GM23248 (cell line): ENCODE results near the gene NPM1.

Source experiments
- EZH2 ChIP-seq: fragments of 200-600 bp; sonication (generic); IDR thresholded peaks from 2 replicates; pipeline ENCODE4 v1.6.1; 2018; ENCODE audit warnings: antibody characterized with exemption, mild to moderate bottlenecking; ENCODE audit not compliant: insufficient read depth, poor library complexity, severe bottlenecking
- EZH2phosphoT487 ChIP-seq: fragments of 200-600 bp; sonication (generic); IDR thresholded peaks from 2 replicates; pipeline ENCODE4 v1.6.1; 2018; ENCODE audit warnings: antibody characterized with exemption, moderate library complexity, mild to moderate bottlenecking, low read depth; ENCODE audit not compliant: insufficient read depth

DNA sequence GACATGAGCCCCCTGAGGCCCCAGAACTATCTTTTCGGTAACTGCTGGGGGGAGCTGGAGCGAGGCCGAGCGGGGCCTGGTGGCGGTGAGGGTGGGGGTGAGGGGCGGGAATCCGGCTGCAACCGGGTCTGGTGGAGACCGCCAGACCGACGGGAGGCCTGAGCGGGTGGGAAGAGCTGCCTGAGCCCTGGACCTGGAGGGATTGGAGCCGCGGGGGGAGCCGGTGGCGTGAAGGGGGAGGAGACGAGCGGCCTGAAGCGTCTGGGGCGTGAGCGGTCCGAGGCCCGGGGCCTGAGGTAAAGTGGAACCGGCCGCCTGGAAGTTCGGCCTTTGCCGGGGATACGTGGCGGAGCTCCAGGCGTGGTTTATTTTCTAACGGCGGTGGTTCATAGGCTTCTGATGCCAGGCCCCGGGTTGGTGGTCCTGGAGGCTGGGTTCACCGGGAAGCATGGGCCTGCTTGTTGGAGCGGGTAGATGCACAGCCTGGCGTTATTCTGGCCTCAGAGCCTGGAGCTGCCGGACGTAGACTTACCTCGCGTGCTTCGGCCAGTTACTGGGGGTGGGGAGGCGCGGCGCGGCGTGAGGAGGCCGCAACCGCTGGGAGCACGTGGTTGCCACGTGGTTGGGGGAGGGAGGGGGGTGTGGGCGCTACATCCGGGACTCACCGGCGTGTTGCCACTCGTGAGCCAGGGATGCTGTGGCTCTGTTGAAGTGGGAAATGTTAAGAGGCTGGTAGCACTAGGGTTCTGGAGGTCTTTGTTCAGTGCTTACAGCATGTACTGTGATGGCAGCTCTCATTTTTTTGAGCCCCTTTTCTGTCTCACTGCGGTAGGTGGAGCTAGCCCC lies 544 bp downstream of the NPM1 start:
- TF ChIP-seq EZH2 (no peak), EZH2phosphoT487 (no peak)
